ENCODE results near the gene HM13. TPM values are rescaled to one million over a fixed set of nuclear protein-coding genes. Genes with fewer than 3 reads are reported as not detected.
A peak's percentile ranks its signal among the peaks of the same experiment; 100 is the strongest.
"Not testable (repeated sequence)": the region's sequence is repeated elsewhere in the genome, so short reads cannot be mapped to it uniquely, and the experiment has no call there.

The HM13 gene
- total RNA-seq, 2 donors from 2014 or later: 107 to 179 TPM

- no peak overlapping the region for H3K4me3 ChIP-seq
- intact Hi-C loops (cut with DNase I): no loop called here
- DNase-seq: no peak
- no peaks in the 10 kb centered on the region for H3K9me3 ChIP-seq
- H3K9ac ChIP-seq (ENCODE audit: low read depth in 2 of 2, low read length in 2 of 2): no peak overlapping the region
- H3K36me3 ChIP-seq: peaks cover 22% of the 10 kb centered on the region
- H3K27me3 ChIP-seq: no peaks in the 10 kb centered on the region
- TF ChIP-seq CTCF (IDR thresholded peaks at IDR 0.05): no peak
- H3K4me1 ChIP-seq: peaks cover 3% of the 10 kb centered on the region
- no peak overlapping the region for H3K27ac ChIP-seq
Measured at GRCh38 chr20:31542201-31542842, 28.1 kb downstream of the HM13 start.

GRCh38 chr20:31542963-31543362 lies 28.7 kb downstream of the HM13 start:
- Histone ChIP-seq H3K4me1 (peaks cover 3% of the 10 kb centered on the region), H3K36me3 (peaks cover 21% of the 10 kb centered on the region), H3K27ac (no peak overlapping the region), H3K9me3 (no peaks in the 10 kb centered on the region), H3K9ac (ENCODE audit: low read depth in 2 of 2, low read length in 2 of 2) (no peak overlapping the region), H3K27me3 (no peaks in the 10 kb centered on the region), H3K4me3 (no peak overlapping the region)
- TF ChIP-seq CTCF (IDR thresholded peaks at IDR 0.05): no peak
- intact Hi-C loops (cut with DNase I): no loop called here
- no peak for DNase-seq

GRCh38 chr20:31543966-31544598 lies 29.8 kb downstream of the HM13 start:
- H3K4me3 ChIP-seq: no peak overlapping the region
- no peak overlapping the region for H3K27ac ChIP-seq
- H3K9ac ChIP-seq (ENCODE audit: low read depth in 2 of 2, low read length in 2 of 2): no peak overlapping the region
- TF ChIP-seq CTCF (IDR thresholded peaks at IDR 0.05): no peak
- no peaks in the 10 kb centered on the region for H3K9me3 ChIP-seq
- intact Hi-C loops (cut with DNase I): no loop called here
- H3K4me1 ChIP-seq: peaks cover 3% of the 10 kb centered on the region
- no peaks in the 10 kb centered on the region for H3K27me3 ChIP-seq
- no peak for DNase-seq
- H3K36me3 ChIP-seq: peaks cover 17% of the 10 kb centered on the region

- H3K27ac ChIP-seq: no peak overlapping the region
- H3K36me3 ChIP-seq: peaks cover 13% of the 10 kb centered on the region
- peaks cover 3% of the 10 kb centered on the region for H3K4me1 ChIP-seq
- H3K9me3 ChIP-seq: no peaks in the 10 kb centered on the region
- no peak overlapping the region for H3K4me3 ChIP-seq
- DNase-seq: no peak
- no peak for TF ChIP-seq CTCF (IDR thresholded peaks at IDR 0.05)
- H3K9ac ChIP-seq (ENCODE audit: low read depth in 2 of 2, low read length in 2 of 2): no peak overlapping the region
- intact Hi-C loops (cut with DNase I): no loop called here
- H3K27me3 ChIP-seq: no peaks in the 10 kb centered on the region
Measured at GRCh38 chr20:31544600-31544999, 30.4 kb downstream of the HM13 start.

- H3K4me3 ChIP-seq; H3K27ac ChIP-seq; DNase-seq; H3K4me1 ChIP-seq; H3K27me3 ChIP-seq; intact Hi-C loops (cut with DNase I); H3K9me3 ChIP-seq; H3K9ac ChIP-seq (ENCODE audit: low read depth in 2 of 2, low read length in 2 of 2); H3K36me3 ChIP-seq: not testable (repeated sequence)
Measured at GRCh38 chr20:31545621-31546040, 31.4 kb downstream of the HM13 start.

GRCh38 chr20:31547017-31547675 lies 32.9 kb downstream of the HM13 start:
- Histone ChIP-seq H3K36me3 (peaks cover 8% of the 10 kb centered on the region), H3K9me3 (no peaks in the 10 kb centered on the region), H3K9ac (ENCODE audit: low read depth in 2 of 2, low read length in 2 of 2) (peak overlapping the region; percentile 52 to 76), H3K27me3 (no peaks in the 10 kb centered on the region), H3K27ac (peak overlapping the region; percentile 83), H3K4me1 (peaks cover 3% of the 10 kb centered on the region), H3K4me3 (peak overlapping the region; percentile 51)
- no peak for TF ChIP-seq CTCF (IDR thresholded peaks at IDR 0.05)
- peak; percentile 86 for DNase-seq
- intact Hi-C loops (cut with DNase I): no loop called here

All from colonic mucosa (tissue), 4 donors.